Stimulated activated CD4-positive, alpha-beta T cell treated with anti-CD3 and anti-CD28 coated beads, Interleukin-1b, Interleukin-23, amount 100 ng/mL, for 4 hours (primary cell): ENCODE results near the gene STPG1.

Experiments
- DNase-seq, 2 donors: peaks; one replicate each; pipeline ENCODE4 v3.0.0-alpha.2; 2020; ENCODE audit warnings: low read depth in 2 of 2

Gene STPG1

DNA sequence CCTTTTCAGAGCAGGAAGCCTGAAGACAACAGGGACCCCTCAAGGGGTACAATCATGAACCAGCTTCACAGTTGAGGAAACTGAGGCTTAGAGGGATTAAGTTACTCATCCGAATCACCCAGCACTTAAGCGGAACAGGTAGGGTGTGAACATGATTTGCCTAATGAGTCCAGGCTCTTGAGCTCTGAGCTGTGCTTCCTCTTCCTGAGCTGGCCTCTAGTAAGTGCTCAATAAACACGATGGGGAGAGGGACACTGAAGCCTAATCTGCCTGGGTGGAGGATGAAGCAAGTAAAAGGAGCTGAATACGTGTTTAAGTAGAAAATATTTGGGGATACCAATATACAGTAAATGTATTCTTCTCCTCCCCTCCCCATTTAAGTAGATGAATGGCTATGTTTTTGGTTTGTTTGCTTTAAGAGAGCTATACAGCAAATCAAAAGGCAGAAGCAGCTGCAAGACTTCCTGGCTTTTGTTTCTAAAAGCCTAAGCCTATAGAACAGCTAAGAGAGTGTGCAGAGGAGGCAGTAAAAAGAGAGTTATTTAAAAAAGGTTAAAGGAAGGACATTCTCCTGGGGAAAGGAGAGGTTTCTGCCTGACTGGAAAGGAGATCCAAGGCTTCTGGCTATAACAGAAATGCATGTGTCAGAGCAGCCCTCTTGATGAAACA, 20.5 kb downstream of the STPG1 start:
- DNase-seq = no peak

DNA sequence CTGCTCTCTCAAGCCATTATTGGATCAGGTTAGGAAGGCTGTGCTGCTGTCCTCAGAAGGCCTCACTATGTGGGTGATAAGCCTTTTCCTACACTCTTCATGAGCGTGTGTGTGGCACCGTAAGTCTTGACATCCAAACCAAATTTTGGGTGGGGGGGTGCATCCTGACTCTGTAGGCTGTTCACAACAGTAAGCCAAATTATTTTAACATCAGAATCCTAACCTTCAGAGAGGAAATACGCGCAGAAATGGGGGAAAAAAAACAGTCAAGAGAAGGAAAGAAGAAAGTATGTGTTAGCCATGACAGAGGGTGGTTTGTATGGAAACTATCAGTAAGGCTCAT, 21.0 kb downstream of the STPG1 start:
- DNase-seq = no peak

DNA sequence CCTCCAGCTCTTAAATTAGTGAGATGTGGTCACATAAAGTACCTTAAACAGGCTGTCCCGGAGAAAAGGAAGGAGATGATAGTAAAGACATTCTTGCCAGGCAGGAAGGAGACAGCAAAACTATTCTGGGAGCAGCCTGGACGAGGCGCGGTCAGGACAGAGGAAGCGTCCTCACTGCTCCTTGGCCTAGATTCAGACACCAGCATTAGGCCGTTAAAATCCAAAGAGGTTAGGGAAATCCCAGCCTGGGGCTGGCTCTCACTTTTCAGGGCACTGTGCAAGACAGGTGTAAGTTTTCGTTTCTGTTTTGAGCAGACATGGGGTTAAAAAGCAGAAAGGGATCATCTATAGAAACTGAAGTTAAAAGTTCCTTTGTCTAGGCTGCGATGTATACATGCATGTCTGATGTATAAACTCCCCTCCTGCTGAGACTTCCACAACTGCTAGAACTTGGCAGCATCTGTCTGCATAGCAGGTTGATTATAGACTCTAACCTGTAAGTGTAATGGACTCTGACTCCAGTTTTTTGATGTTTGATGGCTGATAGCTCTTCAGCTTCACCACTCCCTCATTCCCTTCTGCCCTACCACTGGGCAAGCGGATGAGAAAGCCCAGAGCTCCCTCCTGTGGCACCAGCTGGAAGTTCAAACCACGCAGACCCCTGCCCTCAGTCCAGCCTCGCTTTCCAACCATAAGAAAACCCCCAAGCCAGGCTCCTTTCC, 21.5 kb downstream of the STPG1 start:
- DNase-seq = peak; percentile 51 to 59

DNA sequence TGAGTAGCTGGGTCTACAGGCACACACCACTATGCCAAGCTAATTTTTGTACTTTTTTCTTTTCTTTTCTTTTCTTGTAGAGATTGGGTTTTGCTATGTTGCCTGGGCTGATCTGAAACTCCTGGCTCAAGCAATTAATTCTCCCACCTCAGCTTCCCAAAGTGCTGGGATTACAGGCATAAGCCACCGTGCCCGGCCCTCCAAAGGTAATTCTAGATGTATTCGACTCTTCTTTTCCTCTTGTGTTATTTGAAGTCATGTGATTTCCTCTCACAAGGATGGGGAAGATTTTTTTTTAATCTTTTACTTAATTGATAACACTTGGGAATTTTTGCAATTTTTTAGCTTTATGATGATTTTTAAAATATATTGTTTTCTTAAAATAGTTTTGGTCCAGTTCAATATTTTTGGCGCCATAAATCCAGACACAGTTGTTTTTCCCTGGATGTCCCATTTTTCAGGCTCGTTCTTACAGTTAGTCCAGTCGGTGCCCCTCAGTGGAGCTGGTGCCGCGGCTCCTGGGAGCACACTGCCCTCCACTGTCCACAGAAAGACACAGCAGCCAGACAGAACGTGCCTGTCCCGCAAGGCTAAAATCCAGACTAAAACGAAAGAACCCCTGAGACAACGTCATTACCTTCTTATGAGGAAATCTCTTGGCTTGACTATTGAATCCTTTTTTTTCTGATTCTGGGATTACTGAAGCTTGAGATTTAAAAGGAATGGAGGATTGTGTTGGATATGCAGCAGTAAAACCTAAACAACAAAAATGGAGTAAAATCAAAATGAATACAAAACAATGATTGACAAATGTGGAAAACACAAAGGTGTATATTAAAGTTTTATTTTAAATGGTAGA, 22.4 kb downstream of the STPG1 start:
- peak; percentile 56 to 64 for DNase-seq

DNA sequence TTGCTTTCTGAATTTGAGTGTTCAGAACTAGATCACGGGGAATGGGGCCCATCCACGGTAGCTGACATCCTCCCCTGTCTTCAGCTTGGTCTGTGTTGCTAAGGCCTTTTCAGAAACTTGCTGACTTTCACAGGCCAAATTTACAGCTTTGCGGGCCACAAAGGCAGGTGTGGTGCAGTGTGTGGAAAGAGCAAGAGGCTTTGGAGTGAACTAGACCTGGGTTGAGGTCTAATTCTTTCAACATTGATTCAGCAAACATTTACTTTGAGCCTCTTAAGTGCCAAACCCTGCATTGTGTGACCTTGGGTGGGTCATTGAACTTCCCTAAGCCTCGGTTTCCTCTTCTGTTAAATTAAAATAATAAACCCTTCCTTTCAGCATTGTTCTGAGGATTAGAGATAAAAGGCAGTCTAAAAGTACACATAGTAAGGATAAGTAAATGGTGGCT, 24.3 kb downstream of the STPG1 start:
- DNase-seq = no peak

DNA sequence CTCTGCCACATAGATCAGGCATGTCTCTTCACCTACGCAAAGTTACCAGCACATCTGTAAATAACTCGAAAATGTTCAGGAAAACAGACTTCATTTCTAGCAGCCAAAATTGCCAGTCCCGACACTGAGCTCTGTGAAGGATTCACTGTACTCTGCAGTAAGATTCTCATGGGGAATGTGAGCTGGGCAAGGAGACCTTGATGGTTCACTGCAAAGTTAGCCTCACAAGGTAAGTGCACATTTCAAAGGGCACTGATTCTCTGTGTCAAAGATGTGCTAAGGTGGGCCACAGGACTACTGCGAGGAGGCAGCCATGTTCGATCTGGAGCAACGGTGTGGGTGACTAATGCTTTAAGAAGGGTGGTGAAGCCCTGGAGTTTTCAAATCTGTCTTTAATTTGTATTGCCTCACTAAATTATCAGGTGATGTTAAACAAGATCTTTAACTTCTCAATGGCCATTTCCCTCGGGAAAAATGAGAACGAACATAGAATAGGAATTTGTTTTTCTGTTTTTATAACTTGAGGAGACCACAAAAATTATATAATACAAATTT, 25.2 kb downstream of the STPG1 start:
- no peak for DNase-seq

DNA sequence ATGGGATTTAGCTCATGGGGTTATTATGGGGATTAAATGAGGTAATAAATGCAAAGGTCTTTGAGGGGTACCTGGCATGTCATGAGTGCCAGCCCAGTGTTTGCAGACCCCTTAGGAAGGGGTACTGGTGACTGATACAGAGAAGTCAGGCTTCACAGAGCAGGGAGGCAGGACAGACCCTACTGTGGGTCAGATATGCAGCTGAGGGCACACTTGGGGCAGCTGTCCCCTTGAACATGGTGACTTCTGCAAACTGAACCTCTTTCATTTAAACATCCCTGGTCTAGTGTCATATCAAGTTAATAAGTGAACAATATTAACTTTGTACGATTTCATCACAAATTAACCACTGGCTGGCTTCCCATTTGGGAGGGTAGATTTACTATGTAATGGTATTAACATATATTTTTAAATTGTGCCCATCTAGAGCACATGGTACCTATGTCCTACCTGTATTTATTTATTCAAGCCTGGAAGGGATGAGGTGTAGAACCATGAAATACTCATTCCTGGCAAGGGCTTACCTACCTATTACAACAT, 25.9 kb downstream of the STPG1 start:
- DNase-seq = no peak

DNA sequence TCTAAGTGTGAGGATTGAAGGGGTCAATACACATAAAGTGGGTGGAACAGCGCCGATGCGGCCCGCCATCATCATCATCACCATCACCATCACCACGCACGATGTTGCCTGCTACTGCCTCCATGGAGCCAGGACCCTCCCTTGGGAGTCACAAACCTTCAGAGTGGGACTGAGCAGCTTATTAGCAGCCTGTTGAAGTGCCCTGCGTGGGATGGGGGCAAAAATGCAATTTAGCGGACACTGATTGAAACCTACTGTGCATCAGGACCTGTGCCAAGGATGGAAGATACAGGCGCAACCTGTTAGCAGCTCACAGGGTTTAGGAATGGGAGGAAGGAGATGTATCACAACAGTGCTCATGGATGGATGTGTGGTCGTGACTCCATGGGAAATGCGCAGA, 26.7 kb downstream of the STPG1 start:
- DNase-seq = no peak

DNA sequence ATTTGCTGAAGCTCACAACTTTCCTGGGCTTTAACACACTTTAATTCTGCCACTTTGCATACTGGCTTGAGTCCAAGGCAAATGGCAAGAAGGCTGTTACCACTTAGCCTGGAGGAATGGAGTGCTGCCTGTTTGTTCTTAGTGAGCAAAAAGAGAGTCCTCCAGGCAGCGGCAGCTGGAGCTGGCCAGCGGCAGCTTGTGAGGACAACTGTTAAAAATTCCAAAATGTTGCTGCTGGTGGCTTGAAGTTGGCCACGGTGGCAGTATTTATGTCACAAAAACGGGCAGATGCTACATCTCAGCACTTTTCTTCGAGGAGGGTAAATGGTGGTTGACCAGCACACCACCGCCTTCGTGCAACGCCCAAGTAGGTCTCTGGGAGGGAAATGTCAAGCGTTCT, 27.3 kb downstream of the STPG1 start:
- no peak for DNase-seq

DNA sequence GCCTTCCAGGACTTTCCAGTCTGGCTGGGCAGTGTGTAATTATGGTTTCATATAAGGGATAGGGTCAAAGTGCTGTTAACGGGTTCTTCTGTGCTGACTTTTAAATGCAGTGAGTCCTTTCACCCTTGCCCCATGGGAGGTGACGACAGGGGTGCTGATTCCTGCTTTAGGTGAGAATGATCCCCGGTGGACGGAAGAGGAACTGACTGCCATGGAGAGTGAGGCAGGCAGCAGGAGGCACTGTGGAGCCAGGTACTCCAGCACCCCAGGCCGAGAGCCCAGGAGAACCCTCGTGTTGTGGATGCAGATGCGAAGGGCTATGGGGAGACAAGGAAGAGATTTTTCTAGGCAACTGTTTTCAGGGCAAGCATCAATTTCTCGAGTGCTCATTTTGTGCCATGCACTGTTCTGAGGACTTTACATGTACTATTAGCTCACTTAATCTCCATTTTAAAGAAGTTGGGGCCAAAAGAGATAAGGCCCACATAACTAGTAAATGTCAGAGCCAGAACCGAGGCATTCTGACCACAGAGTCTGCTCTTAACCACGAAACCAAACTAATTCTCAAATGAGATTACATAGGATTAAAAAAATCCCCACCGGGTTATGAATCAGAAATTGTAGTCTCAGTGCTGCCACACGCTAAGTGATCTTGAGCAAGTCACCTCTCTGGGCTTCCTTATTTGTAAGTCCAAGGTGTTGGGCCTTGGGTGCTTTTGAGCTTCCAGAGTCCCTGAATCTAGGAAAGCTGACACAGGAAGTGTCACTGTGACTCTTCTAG, 28.2 kb downstream of the STPG1 start:
- no peak for DNase-seq

DNA sequence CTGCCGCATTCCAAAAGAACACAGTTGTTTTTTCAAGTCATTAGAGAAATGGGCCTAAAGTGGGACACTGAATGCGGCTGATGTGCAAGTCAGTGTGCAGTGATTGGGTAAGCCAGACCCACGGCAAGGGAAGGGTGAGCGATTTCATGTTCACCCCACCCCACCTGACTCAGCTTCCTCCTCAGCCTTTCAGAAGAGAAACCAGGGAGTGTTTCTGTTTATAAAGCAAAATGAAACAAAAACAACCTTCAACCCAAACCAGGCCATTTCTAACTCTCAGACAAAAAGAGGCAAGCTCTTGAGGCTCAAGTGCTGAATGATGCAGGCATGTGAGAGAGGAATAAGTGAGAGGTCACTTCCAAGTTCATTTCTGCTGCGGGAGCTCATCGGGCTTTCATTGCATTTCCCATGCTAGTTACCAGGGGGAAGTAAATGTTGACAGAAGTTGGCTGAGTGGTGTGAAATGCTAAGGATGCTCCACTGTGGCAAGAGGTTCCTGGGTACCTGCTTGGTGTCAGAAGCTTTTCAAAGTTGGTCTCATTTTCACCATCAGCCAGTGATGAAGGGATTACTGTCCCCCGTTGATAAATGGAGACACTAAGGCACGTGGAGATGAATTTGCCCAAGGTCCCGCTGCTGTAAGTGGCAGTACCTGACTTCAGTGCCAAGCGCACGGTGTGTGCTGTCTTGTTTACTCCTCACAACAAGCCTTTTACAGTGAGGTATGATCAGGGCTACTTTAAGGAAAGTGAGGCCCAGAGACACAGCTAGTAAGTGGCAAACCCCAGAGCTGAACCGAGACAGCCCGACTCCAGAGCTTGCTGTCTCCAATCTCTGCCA, 29.1 kb downstream of the STPG1 start:
- DNase-seq = peak in 1 of 2 donors; percentile 21

DNA sequence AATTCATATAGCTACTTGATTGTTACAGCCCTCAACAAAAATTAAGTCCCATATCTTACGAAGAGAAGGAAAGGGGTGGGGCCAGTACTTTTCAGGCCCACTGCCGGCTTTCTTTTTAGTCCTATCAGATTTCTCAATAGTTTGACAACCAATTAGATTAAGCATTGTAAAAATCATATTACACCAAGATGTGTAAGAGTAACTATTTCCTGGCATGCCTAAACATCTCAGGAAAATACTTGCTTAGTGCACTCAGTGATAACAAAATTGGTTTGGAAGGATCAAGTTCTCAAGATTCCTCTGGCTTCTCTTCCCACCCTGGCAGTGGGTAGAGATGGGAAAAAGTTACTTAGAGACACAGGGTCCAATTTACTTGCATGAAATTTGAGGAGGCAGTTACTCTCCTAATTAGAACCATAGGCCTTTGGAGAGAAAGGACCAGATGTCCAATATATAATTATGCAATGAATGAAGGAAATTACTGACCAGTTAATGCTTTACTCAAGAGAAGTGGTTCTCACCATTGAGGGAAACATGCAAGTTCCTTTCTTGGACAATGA, 30.1 kb downstream of the STPG1 start:
- DNase-seq = no peak

DNA sequence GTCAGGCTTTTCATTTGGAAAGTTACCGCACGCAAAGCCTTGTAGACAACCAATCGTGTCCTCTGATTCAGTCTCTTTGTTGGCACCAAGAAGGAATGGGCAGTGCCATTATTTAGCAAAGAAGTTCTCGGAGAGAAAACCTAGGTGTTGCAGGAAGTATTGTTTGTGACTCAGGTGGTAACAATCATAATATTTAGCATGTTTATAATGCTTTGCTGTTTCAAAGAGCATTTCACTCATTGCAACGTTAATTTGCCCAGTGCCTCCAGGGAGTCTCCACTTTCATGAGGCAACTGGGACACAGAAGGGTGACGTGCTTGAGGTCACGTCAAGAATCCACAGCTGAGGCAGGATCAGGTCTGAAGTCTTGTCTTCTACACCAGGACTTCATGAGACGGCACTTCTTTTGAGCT, 31.4 kb downstream of the STPG1 start:
- DNase-seq = no peak

DNA sequence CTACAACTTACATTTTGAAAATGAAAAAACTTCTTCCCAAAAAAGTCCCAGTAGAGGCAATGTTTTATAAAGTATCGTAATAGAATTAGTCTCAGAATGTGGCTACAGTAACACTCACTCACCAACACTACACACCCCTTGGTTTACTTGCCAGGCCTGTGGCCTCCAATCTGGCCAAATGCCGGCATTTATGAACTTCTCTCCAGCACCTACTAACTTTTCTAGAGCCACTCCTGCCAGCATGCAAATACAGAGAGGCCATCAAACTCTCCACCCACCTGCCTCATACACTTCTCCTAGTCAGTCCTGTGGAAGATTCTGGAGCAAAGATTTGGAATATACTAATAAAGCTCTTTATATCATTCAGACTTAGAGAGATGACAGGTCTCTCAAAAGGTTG, 32.3 kb downstream of the STPG1 start:
- DNase-seq = no peak

DNA sequence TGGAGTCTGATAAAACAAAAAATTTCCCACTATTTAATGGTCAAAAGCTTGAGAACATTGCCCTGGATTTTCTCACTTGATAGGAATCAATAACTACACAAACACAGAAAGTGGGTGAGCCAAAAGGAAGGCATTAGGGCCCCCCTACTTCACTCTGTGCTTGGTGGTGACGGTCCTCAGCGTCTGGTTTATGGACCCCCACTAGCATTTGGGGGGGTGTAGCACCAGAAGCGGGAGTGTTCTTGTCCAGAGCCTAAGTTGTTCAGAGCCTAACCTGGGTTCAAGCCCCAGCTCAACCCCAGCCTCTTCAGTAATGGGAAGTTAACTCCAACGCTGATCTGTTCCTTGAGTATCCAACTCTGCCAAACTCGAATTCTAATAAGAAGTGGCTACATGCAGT, 33.1 kb downstream of the STPG1 start:
- DNase-seq = no peak

DNA sequence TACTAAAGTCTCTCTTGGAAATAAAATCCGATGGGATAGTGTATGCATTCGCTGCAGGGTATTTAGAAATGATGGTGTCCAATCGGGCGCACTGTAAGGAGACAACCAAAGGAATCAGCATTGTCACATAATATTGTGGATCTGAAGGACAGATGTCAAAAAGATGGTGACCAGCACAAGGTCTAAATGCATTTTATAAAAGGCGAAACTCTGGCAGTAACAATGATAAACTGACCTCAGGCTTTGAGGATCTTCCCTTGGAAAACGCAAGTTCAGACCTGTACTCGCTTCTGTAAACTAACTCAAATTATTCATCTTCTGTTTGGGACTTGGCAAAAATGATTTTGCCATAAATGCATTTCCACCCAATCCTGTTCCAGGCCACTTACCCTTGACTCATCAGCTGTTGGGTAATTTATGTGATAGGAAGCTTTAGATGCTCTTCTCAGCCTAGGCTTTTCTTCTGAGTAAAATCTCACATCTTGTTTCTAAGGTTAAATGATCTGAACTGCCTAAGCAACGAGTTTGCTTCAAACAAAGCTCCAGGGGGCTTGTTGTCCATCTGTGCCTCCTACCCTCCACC, 33.8 kb downstream of the STPG1 start:
- no peak for DNase-seq

DNA sequence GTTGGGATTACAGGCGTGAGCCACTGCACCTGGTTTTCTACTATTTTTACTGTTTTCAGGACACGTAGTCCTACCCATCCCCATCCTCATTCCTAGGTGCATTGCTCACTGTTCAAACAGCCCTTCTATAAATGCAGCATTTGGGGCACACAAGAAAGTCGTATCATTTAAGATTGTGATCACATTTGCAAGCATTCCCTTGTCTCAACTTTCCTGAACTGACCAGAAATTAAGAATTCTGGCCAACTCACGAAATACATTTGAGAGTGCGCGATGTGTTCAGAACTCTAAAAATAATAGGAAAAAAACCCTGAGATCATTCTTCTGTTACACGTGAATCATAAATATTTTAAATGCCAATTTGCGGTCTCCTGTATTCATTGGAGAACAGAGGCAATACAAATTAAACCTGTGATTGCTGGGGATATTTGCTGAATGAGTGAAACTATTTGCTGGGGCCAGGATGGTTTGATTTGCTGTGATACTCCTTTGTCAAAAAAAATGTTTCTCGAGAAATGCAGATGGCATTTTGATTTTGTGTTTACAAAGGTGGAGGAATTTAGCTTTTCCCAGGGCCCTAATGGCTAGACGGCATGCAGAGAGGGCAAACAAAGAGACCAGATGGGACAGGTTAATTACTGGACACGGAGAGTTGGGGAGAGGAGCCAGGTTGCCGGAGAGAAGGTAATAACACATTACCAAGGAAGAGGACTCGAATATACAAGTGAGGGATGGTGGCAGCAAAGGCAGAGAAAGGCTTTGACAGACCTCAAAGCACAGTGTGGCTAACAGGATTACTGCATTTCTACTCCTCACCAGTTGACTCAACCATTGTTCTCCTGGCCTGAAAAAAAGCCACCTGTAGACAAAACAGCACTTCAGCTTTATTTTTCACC, 38.4 kb downstream of the STPG1 start:
- DNase-seq = no peak

DNA sequence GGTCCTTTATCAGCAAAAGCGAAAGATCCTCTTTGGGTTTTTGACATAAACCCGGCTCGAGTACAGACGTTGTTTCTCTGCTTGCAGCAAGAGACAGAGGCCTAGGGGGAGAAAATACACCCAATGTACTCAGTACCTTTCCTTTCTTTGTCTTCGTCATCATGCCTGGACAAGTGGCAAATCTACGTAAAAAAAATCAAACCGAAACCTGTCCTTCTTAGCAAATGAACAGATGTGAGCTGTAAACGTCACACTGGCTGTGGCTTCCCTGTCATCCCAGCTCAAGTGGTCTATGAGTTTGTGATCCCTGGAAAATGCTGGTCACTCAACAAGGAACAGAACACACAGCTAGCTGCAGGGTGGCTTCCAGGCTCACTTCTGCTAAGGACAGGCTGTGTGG, 39.9 kb downstream of the STPG1 start:
- DNase-seq = no peak

DNA sequence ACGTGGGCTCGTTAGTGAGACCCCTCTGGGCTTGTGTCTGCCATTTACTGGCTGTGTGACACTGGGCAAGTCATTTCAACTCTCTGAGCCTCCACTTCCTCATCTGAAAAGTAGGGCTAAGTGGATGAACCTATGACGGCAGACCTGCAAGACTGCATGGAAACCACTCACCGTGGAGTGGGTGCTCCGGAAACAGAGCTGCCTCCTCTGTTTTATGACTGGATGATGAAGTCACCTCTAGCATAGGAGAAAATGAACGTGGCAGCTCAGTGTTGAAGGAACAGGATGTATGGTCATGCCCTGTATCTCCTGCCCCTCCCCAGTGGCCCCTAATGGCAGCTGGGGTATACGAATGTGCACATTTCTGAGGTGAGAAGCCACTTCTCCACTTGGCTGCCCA, 40.5 kb downstream of the STPG1 start:
- no peak for DNase-seq
